H1 (cell line): Measurements from ENCODE around the gene MUC22. TPM values are rescaled to one million over a fixed set of nuclear protein-coding genes. Genes with fewer than 3 reads are reported as not detected.

Source experiments
- ATF2 ChIP-seq: IDR thresholded peaks from 2 replicates; pipeline ENCODE4 v1.6.1; 2012; ENCODE audit warnings: low read length, inconsistent platforms
- CTCF ChIP-seq, 3 experiments: IDR thresholded peaks; 1 replicate in 2 of 3; 2 replicates in 1 of 3; pipeline versions ENCODE4 v1.5.1 to v1.6.1; 2011; ENCODE audit warnings: low read length in 3 of 3, mild to moderate bottlenecking in 3 of 3, inconsistent platforms in 2 of 3, low read depth in 1 of 3, moderate library complexity in 1 of 3; ENCODE audit not compliant: insufficient read depth in 1 of 3; ENCODE audit errors: control extremely low read depth in 1 of 3
- FOSL1 ChIP-seq: IDR thresholded peaks from 2 replicates; pipeline ENCODE4 v1.6.1; 2011; ENCODE audit warnings: mild to moderate bottlenecking, low read depth, low read length, moderate library complexity; ENCODE audit not compliant: insufficient read depth
- HDAC6 ChIP-seq: IDR thresholded peaks from one replicate; pipeline ENCODE4 v1.7.1; 2012; ENCODE audit warnings: low read depth, mild to moderate bottlenecking, inconsistent platforms, low read length, moderate library complexity
- JUND ChIP-seq: IDR thresholded peaks from 2 replicates; pipeline ENCODE4 v1.6.1; 2011; ENCODE audit warnings: mild to moderate bottlenecking, improper control_type of control experiment, low read length
- MAFK ChIP-seq: IDR thresholded peaks from 2 replicates; pipeline ENCODE4 v1.6.1; 2012; ENCODE audit warnings: low read depth, mild to moderate bottlenecking, improper control_type of control experiment, low read length
- NANOG ChIP-seq: IDR thresholded peaks from 2 replicates; pipeline ENCODE4 v1.6.1; 2011; ENCODE audit warnings: low read length, low read depth, mild to moderate bottlenecking, inconsistent platforms; ENCODE audit not compliant: insufficient read depth, poor library complexity, severe bottlenecking
- POU5F1 ChIP-seq: IDR thresholded peaks from 2 replicates; pipeline ENCODE4 v1.6.1; 2011; ENCODE audit warnings: low read depth, mild to moderate bottlenecking, low read length, moderate library complexity
- RAD21 ChIP-seq, 2 experiments: IDR thresholded peaks in 1 of 2; conservative IDR thresholded peaks in 1 of 2; 2 replicates each; pipeline ENCODE4 v1.6.1; 2011; ENCODE audit warnings: low read depth in 2 of 2, low read length in 2 of 2, improper control_type of control experiment in 1 of 2, inconsistent platforms in 1 of 2, mild to moderate bottlenecking in 1 of 2, moderate library complexity in 1 of 2
- SIRT6 ChIP-seq: IDR thresholded peaks from one replicate; pipeline ENCODE4 v1.7.1; 2012; ENCODE audit warnings: low read length, inconsistent platforms
- SP1 ChIP-seq: IDR thresholded peaks from 2 replicates; pipeline ENCODE4 v1.6.1; 2011; ENCODE audit warnings: low read depth, low read length
- YY1 ChIP-seq: IDR thresholded peaks from 2 replicates; pipeline ENCODE4 v1.6.1; 2011; ENCODE audit warnings: low read depth, mild to moderate bottlenecking, low read length
- polyA plus RNA-seq, 7 experiments: library from polyadenylated mRNA; depleted of rRNA in 3 of 7; stranded (reverse) in 5 of 7; unstranded in 2 of 7; fragments of >200 nt in 5 of 7; fragments of 200-250 nt in 2 of 7; gene quantifications; 1 replicate in 5 of 7; 2 replicates in 1 of 7; 4 replicates in 1 of 7; pipeline versions ENCODE4 v1.2.1 to v1.2.3, GENCODE V29; 2011 to 2013; ENCODE audit warnings: missing spikeins in 2 of 7, mixed read lengths in 2 of 7
- total RNA-seq: library from RNA; stranded (reverse); fragmentation: NEBNext Ultra II Directional; extraction: Animal tissue kit (Norgen Biotek cat#: 25700); gene quantifications from 2 replicates; pipeline ENCODE4 v1.2.1, GENCODE V29; 2021

MUC22 gene
- total and polyA plus RNA-seq, 2 of the 8 experiments (the other 6 are each of a cell fraction or from before 2014, with no cell fraction given) = 0.02 TPM; not detected in 1

GRCh38 chr6:31079656-31080261 is 69.5 kb downstream of the MUC22 start (continued):
- TF ChIP-seq CTCF (IDR thresholded peaks at IDR 0.05; ENCODE audit: control extremely low read depth in 1 of 3, insufficient read depth in 1 of 3, low read depth in 1 of 3, low read length in 3 of 3) (peak; percentile 27 to 83 (median 76)), RAD21 (IDR thresholded peaks at IDR 0.05 in 1 of 2, conservative IDR thresholded peaks at IDR 0.05 in 1 of 2; ENCODE audit: low read depth in 2 of 2, low read length in 2 of 2) (peak; percentile 79 to 88), JUND (no peak), MAFK (no peak), POU5F1 (no peak), YY1 (no peak), NANOG (no peak), SP1 (no peak), FOSL1 (no peak), SIRT6 (no peak), HDAC6 (no peak), ATF2 (no peak)
